Neural crest cell (in vitro differentiated cells): ENCODE data around the gene NELFCD. TPM values are rescaled to one million over a fixed set of nuclear protein-coding genes. Genes with fewer than 3 reads are reported as not detected.

ENCODE experiments used
- DNase-seq: peaks from one replicate; pipeline ENCODE4 v3.0.0; 2021; ENCODE audit warnings: low read depth, mixed read lengths, low spot score
- H3K27ac Mint-ChIP-seq: one replicate; pipeline ENCODE4 v1.8.0; 2021; ENCODE audit warnings: mild to moderate bottlenecking, mixed read lengths; ENCODE audit not compliant: unreplicated experiment
- H3K27me3 Mint-ChIP-seq: 2 replicates; pipeline ENCODE4 v1.8.0; 2021; ENCODE audit warnings: low read depth, mild to moderate bottlenecking, mixed read lengths
- H3K36me3 Mint-ChIP-seq: 2 replicates; pipeline ENCODE4 v1.8.0; 2021; ENCODE audit warnings: low read depth, mild to moderate bottlenecking, mixed read lengths
- H3K4me1 Mint-ChIP-seq: 2 replicates; pipeline ENCODE4 v1.8.0; 2021; ENCODE audit warnings: mixed read lengths
- H3K4me3 Mint-ChIP-seq: one replicate; pipeline ENCODE4 v1.8.0; 2021; ENCODE audit warnings: mild to moderate bottlenecking, mixed read lengths
- H3K9me3 Mint-ChIP-seq: 2 replicates; pipeline ENCODE4 v1.8.0; 2021; ENCODE audit warnings: mixed read lengths
- CTCF ChIP-seq: fragments of 200-600 bp; sonication (generic); conservative IDR thresholded peaks from 2 replicates; pipeline ENCODE4 v1.5.0; 2021; ENCODE audit warnings: antibody characterized with exemption, mild to moderate bottlenecking
- total RNA-seq: library from RNA; stranded (reverse); gene quantifications from 2 replicates; pipeline ENCODE4 v1.2.1, GENCODE V29; 2021

The NELFCD gene
- total RNA-seq, 1 donor from 2014 or later = 117 TPM

GRCh38 chr20:58967652-58968429, 13.2 kb upstream of the NELFCD start:
- H3K4me3 Mint-ChIP-seq = no peak overlapping the region
- peaks cover 4% of the 10 kb centered on the region for H3K4me1 Mint-ChIP-seq
- no peaks in the 10 kb centered on the region for H3K27me3 Mint-ChIP-seq

GRCh38 chr20:58969439-58969838, 11.6 kb upstream of the NELFCD start:
- Mint-ChIP-seq H3K4me3 (no peak overlapping the region), H3K27ac (no peak overlapping the region), H3K9me3 (peaks cover 4% of the 10 kb centered on the region), H3K4me1 (no peaks in the 10 kb centered on the region), H3K27me3 (no peaks in the 10 kb centered on the region), H3K36me3 (peaks cover 3% of the 10 kb centered on the region)
- no peak for DNase-seq
- TF ChIP-seq CTCF = no peak

More at GRCh38 chr20:58967652-58968429, 13.2 kb upstream of the NELFCD start:
- DNase-seq = no peak
- H3K36me3 Mint-ChIP-seq = peaks cover 3% of the 10 kb centered on the region
- no peak overlapping the region for H3K27ac Mint-ChIP-seq
- TF ChIP-seq CTCF = no peak
- peaks cover 4% of the 10 kb centered on the region for H3K9me3 Mint-ChIP-seq

- Mint-ChIP-seq H3K4me1 (no peaks in the 10 kb centered on the region), H3K27me3 (no peaks in the 10 kb centered on the region), H3K36me3 (peaks cover 3% of the 10 kb centered on the region), H3K4me3 (no peak overlapping the region), H3K27ac (no peak overlapping the region), H3K9me3 (peaks cover 5% of the 10 kb centered on the region)
- no peak for TF ChIP-seq CTCF
- no peak for DNase-seq
Measured at GRCh38 chr20:58970146-58970545, 10.9 kb upstream of the NELFCD start.

- Mint-ChIP-seq H3K9me3 (peaks cover 8% of the 10 kb centered on the region), H3K4me3 (no peak overlapping the region), H3K27ac (no peak overlapping the region), H3K27me3 (no peaks in the 10 kb centered on the region), H3K4me1 (no peaks in the 10 kb centered on the region), H3K36me3 (peaks cover 3% of the 10 kb centered on the region)
- no peak for TF ChIP-seq CTCF
- DNase-seq = no peak
Measured at GRCh38 chr20:58971429-58971828, 9.6 kb upstream of the NELFCD start.

GRCh38 chr20:58973179-58973578, 7.9 kb upstream of the NELFCD start:
- Mint-ChIP-seq H3K9me3 (peaks cover 8% of the 10 kb centered on the region), H3K4me1 (peaks cover 4% of the 10 kb centered on the region), H3K4me3 (no peak overlapping the region), H3K36me3 (peaks cover 3% of the 10 kb centered on the region), H3K27ac (no peak overlapping the region), H3K27me3 (no peaks in the 10 kb centered on the region)
- no peak for DNase-seq
- no peak for TF ChIP-seq CTCF
